ENCODE data around the gene LDLRAP1.

LDLRAP1 gene

DNA sequence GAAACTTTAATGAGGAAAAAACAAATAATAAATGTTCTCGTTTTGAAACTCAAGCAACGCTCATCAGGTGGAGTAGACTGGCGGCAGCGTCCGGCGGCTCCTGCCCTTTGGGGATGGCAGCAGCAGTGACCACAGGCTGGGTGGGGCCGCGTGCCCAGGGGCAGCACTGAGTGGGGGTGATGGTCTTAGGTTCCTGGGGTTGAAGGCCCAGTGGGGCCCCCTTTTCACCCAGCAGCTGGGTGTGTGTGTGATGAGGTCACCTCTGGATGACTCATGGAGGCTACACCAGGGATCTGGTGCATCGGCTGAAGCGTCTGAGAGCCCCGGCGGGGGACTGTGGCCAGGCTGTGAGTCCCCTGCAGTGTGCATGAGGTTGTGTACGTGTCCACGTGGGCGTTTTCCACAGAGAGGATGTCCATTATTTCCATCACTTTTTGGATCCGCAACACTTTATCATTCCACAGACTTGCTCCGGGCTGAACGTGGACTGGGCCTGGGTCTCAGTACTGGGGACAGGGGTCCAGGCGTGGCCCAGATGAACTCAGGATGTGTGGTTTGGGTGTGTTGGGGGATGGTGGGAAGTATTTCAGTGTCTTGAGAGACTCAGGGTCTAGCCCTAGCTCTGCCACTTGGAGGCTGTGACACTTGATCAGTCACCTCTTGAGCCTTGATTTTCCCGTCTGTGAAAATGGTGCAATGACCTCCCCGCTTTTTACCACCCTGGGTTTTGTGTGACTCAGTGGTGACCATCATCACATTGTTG, 25.6 kb downstream of the LDLRAP1 start:
- H2AFZ ChIP-seq (ENCODE audit: low read length): no peak overlapping the region

GRCh38 chr1:25569597-25570396, 26.4 kb downstream of the LDLRAP1 start:
- Histone ChIP-seq H3K36me3 (ENCODE audit: insufficient read depth, low read length) (no peaks in the 10 kb centered on the region), H3K9ac (ENCODE audit: low read depth, low read length, poor library complexity, severe bottlenecking) (no peak overlapping the region), H3K79me2 (ENCODE audit: insufficient read depth, low read length) (no peaks in the 10 kb centered on the region), H3K9me2 (replicated peaks; ENCODE audit: low read depth, low read length) (no peaks in the 10 kb centered on the region), H3K27me3 (ENCODE audit: insufficient read depth, low read length, poor library complexity, severe bottlenecking) (no peaks in the 10 kb centered on the region), H3F3A (ENCODE audit: low read depth) (no peaks in the 10 kb centered on the region), H3K9me3 (ENCODE audit: insufficient read depth, low read depth, low read length) (no peaks in the 10 kb centered on the region), H2AFZ (ENCODE audit: low read length) (no peak overlapping the region), H3K4me2 (ENCODE audit: low read depth, low read length, poor library complexity, severe bottlenecking) (no peak overlapping the region), H4K20me1 (ENCODE audit: insufficient read depth, low read length, poor library complexity, severe bottlenecking) (no peaks in the 10 kb centered on the region), H3K4me1 (ENCODE audit: insufficient read depth, low read length, poor library complexity, severe bottlenecking) (no peaks in the 10 kb centered on the region), H3K4me3 (ENCODE audit: low read length, poor library complexity, severe bottlenecking) (no peak overlapping the region)
- TF ChIP-seq EZH2phosphoT487 (IDR thresholded peaks at IDR 0.05; ENCODE audit: borderline replicate concordance): no peak
- TF ChIP-seq, protein P1, sequence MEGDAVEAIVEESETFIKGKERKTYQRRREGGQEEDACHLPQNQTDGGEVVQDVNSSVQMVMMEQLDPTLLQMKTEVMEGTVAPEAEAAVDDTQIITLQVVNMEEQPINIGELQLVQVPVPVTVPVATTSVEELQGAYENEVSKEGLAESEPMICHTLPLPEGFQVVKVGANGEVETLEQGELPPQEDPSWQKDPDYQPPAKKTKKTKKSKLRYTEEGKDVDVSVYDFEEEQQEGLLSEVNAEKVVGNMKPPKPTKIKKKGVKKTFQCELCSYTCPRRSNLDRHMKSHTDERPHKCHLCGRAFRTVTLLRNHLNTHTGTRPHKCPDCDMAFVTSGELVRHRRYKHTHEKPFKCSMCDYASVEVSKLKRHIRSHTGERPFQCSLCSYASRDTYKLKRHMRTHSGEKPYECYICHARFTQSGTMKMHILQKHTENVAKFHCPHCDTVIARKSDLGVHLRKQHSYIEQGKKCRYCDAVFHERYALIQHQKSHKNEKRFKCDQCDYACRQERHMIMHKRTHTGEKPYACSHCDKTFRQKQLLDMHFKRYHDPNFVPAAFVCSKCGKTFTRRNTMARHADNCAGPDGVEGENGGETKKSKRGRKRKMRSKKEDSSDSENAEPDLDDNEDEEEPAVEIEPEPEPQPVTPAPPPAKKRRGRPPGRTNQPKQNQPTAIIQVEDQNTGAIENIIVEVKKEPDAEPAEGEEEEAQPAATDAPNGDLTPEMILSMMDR (conservative IDR thresholded peaks at IDR 0.05; ENCODE audit: low read length): no peak

More for the DNA sequence above, 25.6 kb downstream of the LDLRAP1 start:
- Histone ChIP-seq H3K36me3 (ENCODE audit: insufficient read depth, low read length) (no peaks in the 10 kb centered on the region), H4K20me1 (ENCODE audit: insufficient read depth, low read length, poor library complexity, severe bottlenecking) (no peaks in the 10 kb centered on the region), H3K4me2 (ENCODE audit: low read depth, low read length, poor library complexity, severe bottlenecking) (no peak overlapping the region), H3K27me3 (ENCODE audit: insufficient read depth, low read length, poor library complexity, severe bottlenecking) (no peaks in the 10 kb centered on the region), H3K4me1 (ENCODE audit: insufficient read depth, low read length, poor library complexity, severe bottlenecking) (no peaks in the 10 kb centered on the region), H3K9me3 (ENCODE audit: insufficient read depth, low read depth, low read length) (no peaks in the 10 kb centered on the region), H3K9ac (ENCODE audit: low read depth, low read length, poor library complexity, severe bottlenecking) (no peak overlapping the region), H3K4me3 (ENCODE audit: low read length, poor library complexity, severe bottlenecking) (no peak overlapping the region), H3K79me2 (ENCODE audit: insufficient read depth, low read length) (no peaks in the 10 kb centered on the region), H3F3A (ENCODE audit: low read depth) (no peaks in the 10 kb centered on the region), H3K9me2 (replicated peaks; ENCODE audit: low read depth, low read length) (no peaks in the 10 kb centered on the region)
- TF ChIP-seq, protein P1 (conservative IDR thresholded peaks at IDR 0.05; ENCODE audit: low read length): no peak
- TF ChIP-seq EZH2phosphoT487 (IDR thresholded peaks at IDR 0.05; ENCODE audit: borderline replicate concordance): no peak

- Histone ChIP-seq H3K4me2 (ENCODE audit: low read depth, low read length, poor library complexity, severe bottlenecking) (no peak overlapping the region), H3K9ac (ENCODE audit: low read depth, low read length, poor library complexity, severe bottlenecking) (no peak overlapping the region)
- TF ChIP-seq, protein P1 (conservative IDR thresholded peaks at IDR 0.05; ENCODE audit: low read length): no peak
- TF ChIP-seq EZH2phosphoT487 (IDR thresholded peaks at IDR 0.05; ENCODE audit: borderline replicate concordance): no peak
Measured at GRCh38 chr1:25570798-25571521, 27.6 kb downstream of the LDLRAP1 start.

More at GRCh38 chr1:25570798-25571521, 27.6 kb downstream of the LDLRAP1 start:
- no peaks in the 10 kb centered on the region for H4K20me1 ChIP-seq (ENCODE audit: insufficient read depth, low read length, poor library complexity, severe bottlenecking)
- H3K36me3 ChIP-seq (ENCODE audit: insufficient read depth, low read length): no peaks in the 10 kb centered on the region
- H3K4me1 ChIP-seq (ENCODE audit: insufficient read depth, low read length, poor library complexity, severe bottlenecking): no peaks in the 10 kb centered on the region
- H3K9me2 ChIP-seq (replicated peaks; ENCODE audit: low read depth, low read length): no peaks in the 10 kb centered on the region
- no peak overlapping the region for H3K4me3 ChIP-seq (ENCODE audit: low read length, poor library complexity, severe bottlenecking)
- no peak overlapping the region for H2AFZ ChIP-seq (ENCODE audit: low read length)
- no peaks in the 10 kb centered on the region for H3K9me3 ChIP-seq (ENCODE audit: insufficient read depth, low read depth, low read length)
- no peaks in the 10 kb centered on the region for H3K27me3 ChIP-seq (ENCODE audit: insufficient read depth, low read length, poor library complexity, severe bottlenecking)
- no peaks in the 10 kb centered on the region for H3F3A ChIP-seq (ENCODE audit: low read depth)
- H3K79me2 ChIP-seq (ENCODE audit: insufficient read depth, low read length): no peaks in the 10 kb centered on the region
